HG03139 (cell line): ENCODE data around the gene BNIPL.

Experiments
- ATAC-seq: cut with Tn5 transposase; IDR thresholded peaks from one replicate; pipeline ENCODE4 v1.9.1; 2021; ENCODE audit not compliant: unreplicated experiment

BNIPL gene

DNA sequence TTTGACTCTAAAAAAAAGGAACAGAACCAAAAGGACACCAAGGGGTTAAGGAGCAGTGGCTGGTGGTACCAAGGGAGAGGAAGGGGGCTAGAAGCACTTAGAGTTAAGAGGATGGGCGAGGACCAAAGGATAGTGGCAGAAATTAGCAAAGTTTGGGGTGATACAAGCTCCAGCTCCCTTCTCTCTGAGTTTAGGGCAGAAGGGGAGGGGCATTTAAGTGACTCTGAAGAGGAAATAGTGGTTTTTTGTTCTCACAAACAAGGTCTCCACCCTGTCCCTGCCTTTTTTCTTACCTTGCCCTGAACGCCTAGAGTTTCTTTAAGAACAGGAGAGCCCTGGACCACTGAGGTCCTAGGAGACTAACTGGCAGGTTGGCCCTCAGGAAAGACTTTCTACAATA, 19.8 kb downstream of the BNIPL start:
- no peak for ATAC-seq

DNA sequence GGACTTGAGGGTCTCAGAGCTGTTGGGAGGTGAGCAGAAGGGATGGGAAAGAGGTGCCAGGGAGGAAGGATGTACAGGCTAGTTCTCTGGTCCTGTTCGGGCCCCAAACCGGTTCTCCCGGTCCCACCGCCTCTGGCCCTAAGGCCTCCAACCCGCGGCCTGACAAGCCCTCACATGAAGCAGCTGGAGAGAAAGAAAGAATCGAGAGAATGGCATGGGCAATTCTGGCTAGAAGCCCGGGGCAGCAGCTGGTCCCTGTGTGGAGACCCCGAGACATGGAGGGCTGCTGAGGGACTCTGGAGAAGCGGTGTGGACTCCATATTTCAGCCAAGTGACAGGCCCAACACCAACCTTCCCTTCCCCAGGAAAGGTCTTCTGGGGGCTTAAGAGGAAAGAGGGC, 22.3 kb downstream of the BNIPL start:
- ATAC-seq = no peak

DNA sequence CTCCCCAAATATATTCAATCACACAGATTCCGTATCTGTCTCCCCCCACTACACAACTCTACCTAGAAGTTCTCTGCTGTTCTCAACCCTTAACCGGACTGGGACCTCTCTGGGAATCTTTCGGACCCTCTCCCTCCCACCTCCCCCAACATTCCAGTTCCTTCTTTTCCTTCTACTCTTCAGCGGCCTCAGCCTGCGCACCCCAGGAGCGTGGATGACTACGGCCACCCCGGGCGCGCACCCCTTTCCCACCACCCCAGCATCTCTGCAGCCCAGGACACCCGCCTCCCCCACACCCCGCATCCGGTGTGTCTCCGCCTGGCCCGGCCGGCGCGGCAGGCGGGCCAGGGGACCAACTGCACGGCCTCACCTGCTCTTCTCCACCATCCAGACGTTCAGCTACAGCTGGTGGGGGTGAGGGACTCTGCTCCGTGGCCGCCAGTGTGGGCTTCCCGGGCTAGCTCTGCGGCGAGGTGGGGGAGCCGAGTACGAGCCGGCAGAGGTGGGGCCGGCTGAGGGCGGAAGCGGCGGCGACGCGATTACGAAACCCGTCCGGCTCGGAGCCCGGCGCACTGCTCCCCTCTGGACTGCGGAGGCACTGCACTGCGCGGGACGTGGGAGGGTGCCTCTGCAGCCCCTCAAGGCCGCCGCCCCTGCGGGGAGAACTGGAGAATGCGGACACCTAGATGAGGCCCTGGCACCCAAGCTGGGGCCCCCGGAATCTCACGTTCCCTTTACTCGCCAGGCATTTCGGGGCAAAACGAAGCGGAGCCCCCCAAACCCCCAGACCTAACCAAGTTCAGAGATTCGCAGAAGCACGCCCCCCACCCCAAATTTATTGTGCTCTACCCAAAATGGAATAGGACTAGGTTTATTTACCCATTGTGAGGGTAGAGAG, 23.0 kb downstream of the BNIPL start, which contains the start of gene CDC42SE1:
TSS of gene CDC42SE1 (minus strand) at position 514 of the 898 bp plus-strand sequence. CDS start 3,892 bp downstream, outside the sequence.
- ATAC-seq = peak; percentile 76

- ATAC-seq = no peak
Observed at GRCh38 chr1:151060007-151060656, 23.7 kb downstream of the BNIPL start, which contains the start of gene MLLT11. Gene MLLT11, plus strand, starts transcription at chr1:151060397. Its CDS starts 6,828 bp downstream, at chr1:151067225.

GRCh38 chr1:151060657-151061421, 24.5 kb downstream of the BNIPL start:
- no peak for ATAC-seq

GRCh38 chr1:151061704-151062103, 25.3 kb downstream of the BNIPL start:
- ATAC-seq = no peak

DNA sequence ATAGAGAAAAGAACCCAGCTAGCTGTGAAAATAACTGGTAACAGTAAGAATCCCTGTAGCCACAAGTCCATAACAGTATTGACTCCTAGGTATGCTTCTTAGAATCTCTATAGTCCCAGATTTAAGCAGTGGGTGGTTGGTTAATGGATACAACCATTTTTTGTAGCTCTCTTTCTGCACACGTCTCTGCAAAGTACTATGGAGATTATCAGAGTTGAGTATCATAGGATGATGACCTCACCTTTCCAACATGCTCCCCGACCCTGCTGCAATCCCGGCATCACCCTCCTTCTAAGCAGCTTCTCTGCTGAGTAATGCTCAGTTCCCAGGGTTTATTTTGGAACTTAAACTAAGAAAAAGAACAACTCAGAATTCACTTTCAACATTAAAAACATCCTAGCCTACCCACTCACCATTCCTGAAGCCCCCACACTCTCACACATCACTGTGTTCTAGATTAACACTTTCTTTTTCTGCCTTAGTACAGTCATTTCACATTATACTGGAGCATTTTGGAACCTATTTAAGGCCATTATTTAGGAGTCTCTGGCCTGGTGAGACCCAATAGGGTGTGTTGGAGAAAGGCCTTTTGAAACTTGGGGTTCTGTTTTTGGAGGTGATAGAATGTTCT, 26.5 kb downstream of the BNIPL start:
- no peak for ATAC-seq

DNA sequence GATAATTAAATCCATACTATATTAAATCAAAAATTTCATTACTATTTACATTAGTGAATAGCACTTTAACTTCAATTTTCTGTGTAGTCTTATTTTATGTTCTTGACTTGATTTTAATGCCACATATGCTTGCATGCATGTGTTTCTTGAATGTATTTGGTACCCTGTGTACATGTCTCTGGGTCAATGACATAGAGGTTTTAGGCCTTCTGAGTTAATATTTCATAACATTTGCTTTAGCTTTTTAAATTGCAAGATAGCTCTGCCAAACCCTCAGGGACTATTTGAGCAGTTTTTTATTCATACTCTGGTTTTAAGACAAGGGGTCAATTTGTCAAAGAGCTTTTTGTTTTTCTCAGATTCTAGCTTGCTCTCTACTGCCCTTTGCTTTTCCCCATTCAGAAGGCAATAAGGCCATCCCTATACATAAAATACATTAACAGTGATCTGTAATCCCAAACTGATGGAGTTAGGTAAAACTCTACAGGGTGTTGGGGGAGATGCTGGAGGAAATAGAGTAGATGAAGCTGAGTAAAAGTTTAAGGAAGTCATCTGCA, 28.8 kb downstream of the BNIPL start:
- no peak for ATAC-seq

DNA sequence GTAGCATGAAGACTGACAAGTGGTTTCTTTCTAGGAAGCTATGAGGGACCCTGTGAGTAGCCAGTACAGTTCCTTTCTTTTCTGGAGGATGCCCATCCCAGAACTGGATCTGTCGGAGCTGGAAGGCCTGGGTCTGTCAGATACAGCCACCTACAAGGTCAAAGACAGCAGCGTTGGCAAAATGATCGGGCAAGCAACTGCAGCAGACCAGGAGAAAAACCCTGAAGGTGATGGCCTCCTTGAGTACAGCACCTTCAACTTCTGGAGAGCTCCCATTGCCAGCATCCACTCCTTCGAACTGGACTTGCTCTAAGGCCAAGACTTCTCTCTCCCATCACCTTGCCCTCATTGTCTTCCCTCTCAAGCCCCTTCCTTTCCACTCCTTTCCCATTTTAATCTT, 30.8 kb downstream of the BNIPL start:
- ATAC-seq = no peak

DNA sequence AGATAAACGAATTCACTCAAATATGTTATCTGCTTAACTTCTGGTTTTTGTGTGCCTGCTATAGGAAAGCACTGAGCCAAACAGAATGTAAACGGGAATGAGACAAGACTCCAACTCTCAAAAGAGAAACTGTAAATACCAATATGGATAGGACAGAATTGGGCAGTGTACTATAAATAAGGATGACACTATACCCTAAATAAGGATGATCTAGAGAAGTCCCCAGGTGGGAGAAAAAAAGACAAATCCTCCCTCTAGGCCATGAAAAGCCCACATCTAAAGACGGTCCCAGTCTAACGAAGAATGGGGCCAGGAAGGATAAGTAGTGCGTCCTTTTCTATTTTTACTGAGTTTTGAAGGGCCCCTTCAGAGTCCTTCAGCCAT, 32.7 kb downstream of the BNIPL start:
- no peak for ATAC-seq

DNA sequence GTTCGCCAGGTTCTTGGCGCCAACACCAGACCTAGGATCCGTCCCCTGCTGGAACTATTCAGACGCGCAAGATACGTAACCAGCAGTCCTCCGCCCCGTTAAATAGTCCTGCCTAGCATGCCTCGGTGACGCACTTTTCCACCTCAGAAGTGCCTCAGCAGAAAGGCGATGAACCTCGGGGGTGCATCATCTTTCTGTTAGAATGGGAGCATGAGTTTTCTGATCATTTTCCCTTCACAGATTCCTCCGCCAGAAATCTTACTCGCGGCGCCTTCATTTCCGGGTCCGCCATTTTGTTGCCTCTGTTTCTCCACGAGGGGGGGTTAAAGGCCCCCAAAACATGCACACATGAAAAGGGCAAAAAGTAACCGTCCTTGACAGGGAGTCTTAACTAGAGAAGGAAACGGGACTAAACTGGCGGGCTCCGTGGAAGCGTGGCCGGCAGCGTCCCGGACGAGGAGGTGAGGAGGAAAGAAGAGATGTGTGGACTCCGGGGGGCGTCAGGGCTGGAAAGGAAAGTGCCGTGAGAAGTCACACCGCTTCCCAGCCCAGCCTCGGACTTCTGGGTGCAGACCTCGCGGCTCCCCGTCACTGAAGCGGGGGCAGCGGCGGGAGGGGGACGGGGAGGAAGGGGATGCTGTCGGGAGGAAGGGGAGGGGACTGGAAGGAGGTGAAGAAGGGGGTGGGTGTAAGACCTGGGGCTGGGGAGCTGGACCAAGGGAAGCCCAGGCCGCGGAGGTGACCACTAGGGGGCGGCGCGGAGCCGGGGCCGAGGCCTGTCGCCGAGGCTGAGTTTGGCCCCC, 34.3 kb downstream of the BNIPL start, which contains the start of gene GABPB2:
TSS of gene GABPB2 (plus strand) at position 288 of the 803 bp plus-strand sequence. CDS start 17,429 bp downstream, outside the sequence.
- ATAC-seq = peak; percentile 77

- no peak for ATAC-seq
Observed at GRCh38 chr1:151072224-151072623, 35.8 kb downstream of the BNIPL start.

DNA sequence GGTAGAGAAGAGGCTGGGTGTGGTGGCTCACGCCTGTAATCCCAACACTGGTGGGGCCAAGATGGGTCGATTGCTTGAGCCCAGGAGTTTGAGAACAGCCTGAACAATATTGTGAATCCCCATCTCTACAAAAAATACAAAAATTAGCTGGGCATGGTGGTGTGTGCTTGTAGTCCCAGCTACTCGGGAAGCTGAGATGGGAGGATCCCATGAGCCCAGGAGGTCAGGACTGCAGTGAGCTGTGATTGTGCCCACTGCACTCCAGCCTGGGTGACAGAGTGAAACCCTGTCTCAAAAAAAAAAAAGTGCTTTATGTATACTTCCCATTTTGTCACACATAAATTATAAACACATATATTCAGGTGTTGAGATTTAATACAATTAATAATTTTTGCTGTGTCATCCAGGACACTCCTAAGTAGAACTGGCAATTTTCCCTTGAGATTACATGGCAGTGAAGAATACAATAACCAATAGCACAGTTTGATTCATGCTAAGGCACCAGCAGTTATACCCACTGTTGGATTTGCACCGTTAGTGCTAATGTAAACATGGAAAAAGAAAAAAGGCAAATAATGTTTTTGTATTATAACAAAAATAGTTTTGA, 49.7 kb downstream of the BNIPL start:
- ATAC-seq = no peak
